OCI-M1 (cell line): ENCODE results near the gene CACNG3.

ENCODE experiments used
- DNase-seq: peaks from one replicate; lab custom pipeline; 2025; lab: John Stamatoyannopoulos, UW

CACNG3 gene

DNA sequence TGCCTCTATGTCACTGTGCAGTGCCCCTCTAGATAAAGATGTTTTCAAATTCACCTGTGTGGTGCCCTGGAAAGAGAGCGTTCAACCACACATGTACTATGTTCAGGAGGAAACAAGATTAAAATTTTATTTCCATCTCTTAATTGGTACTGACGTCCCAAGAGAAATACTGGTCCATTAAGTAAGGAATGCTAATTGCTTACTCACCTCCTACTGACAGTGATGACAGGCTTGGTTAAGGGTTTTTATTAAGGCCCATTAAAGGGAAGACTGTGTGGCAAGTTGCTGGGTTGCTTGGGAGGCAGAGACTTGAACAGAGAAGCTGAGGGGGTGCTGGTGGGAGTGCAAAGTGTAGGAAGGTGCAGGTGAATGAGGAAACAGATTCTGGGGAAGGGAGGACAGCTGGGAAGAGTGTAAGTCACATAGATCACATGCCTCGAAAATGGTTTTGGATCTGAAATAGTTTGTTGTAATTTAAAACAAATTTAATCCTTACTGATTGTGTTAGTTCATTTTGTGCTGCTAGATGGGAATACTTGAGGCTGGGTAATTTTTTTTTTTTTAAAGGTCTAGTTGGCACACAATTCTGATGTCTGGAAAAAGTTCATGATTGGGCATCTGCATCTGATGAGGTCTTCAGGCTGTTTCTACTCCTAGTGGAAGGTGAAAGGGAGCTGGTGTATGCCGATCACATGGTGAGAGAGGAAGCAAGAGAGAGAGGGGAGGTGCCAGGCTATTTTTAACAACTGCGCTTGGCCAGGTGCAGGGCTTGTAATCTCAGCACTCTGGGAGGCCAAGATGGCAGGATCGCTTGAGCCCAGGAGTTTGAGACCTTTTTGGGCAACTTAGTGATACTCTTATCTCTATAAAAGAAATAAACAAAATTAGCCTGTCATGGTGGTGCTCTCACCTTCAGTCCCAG is 140.5 kb downstream of the CACNG3 start:
- no peak for DNase-seq

DNA sequence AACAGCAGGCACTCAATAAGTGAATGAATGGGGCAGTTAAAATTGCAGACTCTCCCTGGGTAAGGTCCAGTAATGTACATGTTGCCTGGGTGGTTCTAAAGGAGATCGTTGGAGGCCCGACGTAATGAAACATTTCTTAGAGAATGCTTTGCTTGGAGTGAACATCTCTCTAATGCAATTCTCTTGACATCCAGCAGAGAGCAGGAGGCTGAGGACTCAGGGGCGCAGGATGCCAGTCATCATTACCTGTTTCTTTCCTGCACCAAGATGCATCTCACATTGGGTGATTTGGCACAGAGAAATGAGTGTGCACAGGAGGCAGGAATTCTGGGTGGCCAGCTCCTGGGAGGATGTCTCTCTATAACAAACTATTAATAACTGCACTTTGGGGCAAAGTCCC is 152.9 kb downstream of the CACNG3 start:
- no peak for DNase-seq
